IMR-90 (cell line): ENCODE measurements around the gene RNFT2. TPM values are rescaled to one million over a fixed set of nuclear protein-coding genes. Genes with fewer than 3 reads are reported as not detected.

Source experiments
- ATAC-seq: fragments of 200-7000 bp; cut with Tn5 transposase; 2 replicates; pipeline ENCODE4 v1.9.1; 2020; ENCODE audit warnings: low read depth, mild to moderate bottlenecking, moderate library complexity
- BruUV-seq: library from RNA; stranded (reverse); fragments of 400-500 nt; replicated peaks from 2 replicates; lab custom pipeline; 2021; lab: Mats Ljungman, UMichigan
- CTCF ChIA-PET: fragments of 300-600 bp; formaldehyde crosslinking; extraction: SDS; loops from one replicate; lab custom pipeline; 2021; ENCODE audit warnings: antibody characterized with exemption; lab: Yijun Ruan, JAX
- POLR2A ChIA-PET: fragments of 300-600 bp; sonication (Branson Sonifier 250); formaldehyde crosslinking; loops from one replicate; lab custom pipeline; 2022; ENCODE audit warnings: antibody characterized with exemption; ENCODE audit not compliant: unreplicated experiment; lab: Charles Lee
- DNase-seq: peaks from one replicate; pipeline ENCODE4 v3.0.0; 2013
- H2AFZ ChIP-seq: replicated peaks from 2 replicates; pipeline ENCODE3; 2013; ENCODE audit warnings: low read length, mild to moderate bottlenecking; ENCODE audit not compliant: poor library complexity
- H2AK5ac ChIP-seq: 2 replicates; pipeline ENCODE4 v1.6.1; 2013; ENCODE audit warnings: low read depth, low read length, inconsistent platforms
- H2AK9ac ChIP-seq: replicated peaks from 2 replicates; pipeline ENCODE3; 2013; ENCODE audit warnings: mild to moderate bottlenecking, low read depth, low read length, moderate library complexity; ENCODE audit not compliant: poor library complexity
- H2BK120ac ChIP-seq: 2 replicates; pipeline ENCODE4 v1.6.1; 2013; ENCODE audit warnings: low read depth, low read length, inconsistent platforms
- H2BK15ac ChIP-seq: 3 replicates; pipeline ENCODE4 v1.6.1; 2013; ENCODE audit warnings: low read depth, low read length, inconsistent platforms
- H2BK20ac ChIP-seq: 2 replicates; pipeline ENCODE4 v1.6.1; 2013; ENCODE audit warnings: low read depth, mild to moderate bottlenecking, inconsistent platforms, low read length, moderate library complexity
- H2BK5ac ChIP-seq: 2 replicates; pipeline ENCODE4 v1.6.1; 2013; ENCODE audit warnings: mild to moderate bottlenecking, low read depth, low read length, inconsistent platforms; ENCODE audit not compliant: poor library complexity, severe bottlenecking
- H3K14ac ChIP-seq: replicated peaks from 2 replicates; pipeline ENCODE4 v1.6.1; 2013; ENCODE audit warnings: low read depth, low read length, inconsistent platforms
- H3K18ac ChIP-seq: 2 replicates; pipeline ENCODE4 v1.6.1; 2013; ENCODE audit warnings: low read depth, low read length, control low read depth
- H3K23ac ChIP-seq: 2 replicates; pipeline ENCODE4 v1.6.1; 2013; ENCODE audit warnings: low read depth, low read length, inconsistent platforms
- H3K27ac ChIP-seq: 2 replicates; pipeline ENCODE4 v1.5.1; 2013; ENCODE audit warnings: mild to moderate bottlenecking, control low read depth, low read length; ENCODE audit not compliant: insufficient read depth
- H3K27me3 ChIP-seq: 2 replicates; pipeline ENCODE4 v1.6.1; 2013; ENCODE audit warnings: low read length; ENCODE audit not compliant: control insufficient read depth, insufficient read depth
- H3K36me3 ChIP-seq: 2 replicates; pipeline ENCODE4 v1.6.1; 2013; ENCODE audit warnings: low read length, mixed read lengths; ENCODE audit not compliant: control insufficient read depth, insufficient read depth
- H3K4ac ChIP-seq: 2 replicates; pipeline ENCODE4 v1.6.1; 2013; ENCODE audit warnings: low read depth, low read length, inconsistent platforms
- H3K4me1 ChIP-seq: 2 replicates; pipeline ENCODE4 v1.6.1; 2013; ENCODE audit warnings: low read length, mixed read lengths; ENCODE audit not compliant: control insufficient read depth, insufficient read depth
- H3K4me2 ChIP-seq: 2 replicates; pipeline ENCODE4 v1.6.1; 2013; ENCODE audit warnings: low read depth, mild to moderate bottlenecking, control low read depth, low read length, moderate library complexity
- H3K4me3 ChIP-seq: 2 replicates; pipeline ENCODE4 v1.5.1; 2013; ENCODE audit warnings: low read depth, mild to moderate bottlenecking, control low read depth, low read length, moderate library complexity; ENCODE audit not compliant: insufficient read depth
- H3K56ac ChIP-seq: 2 replicates; pipeline ENCODE4 v1.6.1; 2013; ENCODE audit warnings: low read length, inconsistent platforms; ENCODE audit not compliant: insufficient read depth; ENCODE audit errors: extremely low read depth
- H3K79me1 ChIP-seq, 2 experiments: 2 replicates each; pipeline ENCODE4 v1.6.1; 2013; ENCODE audit warnings: low read length in 2 of 2, inconsistent platforms in 1 of 2, low read depth in 1 of 2
- H3K9ac ChIP-seq: 2 replicates; pipeline ENCODE4 v1.6.1; 2013; ENCODE audit warnings: low read depth, low read length, control low read depth
- H3K9me1 ChIP-seq: 2 replicates; pipeline ENCODE4 v1.6.1; 2013; ENCODE audit warnings: low read length, inconsistent platforms; ENCODE audit not compliant: insufficient read depth
- H3K9me3 ChIP-seq: 2 replicates; pipeline ENCODE4 v1.6.1; 2013; ENCODE audit warnings: low read length; ENCODE audit not compliant: control insufficient read depth, insufficient read depth
- H4K20me1 ChIP-seq: 2 replicates; pipeline ENCODE4 v1.6.1; 2013; ENCODE audit warnings: low read length, inconsistent platforms; ENCODE audit not compliant: insufficient read depth
- H4K5ac ChIP-seq: 2 replicates; pipeline ENCODE4 v1.6.1; 2013; ENCODE audit warnings: mild to moderate bottlenecking, low read depth, low read length, control low read depth
- H4K8ac ChIP-seq, 2 experiments: 2 replicates each; pipeline ENCODE4 v1.6.1; 2013; ENCODE audit warnings: low read depth in 2 of 2, low read length in 2 of 2, control low read depth in 1 of 2, inconsistent platforms in 1 of 2
- H4K91ac ChIP-seq: 2 replicates; pipeline ENCODE4 v1.6.1; 2013; ENCODE audit warnings: low read depth, low read length, inconsistent platforms; ENCODE audit not compliant: insufficient read depth
- BHLHE40 ChIP-seq: fragments of 150-350 bp; IDR thresholded peaks from 2 replicates; pipeline ENCODE4 v1.6.1; 2016; ENCODE audit warnings: mild to moderate bottlenecking, low read depth, low read length
- CEBPB ChIP-seq: IDR thresholded peaks from 2 replicates; pipeline ENCODE4 v1.6.1; 2012; ENCODE audit warnings: low read depth, low read length, improper control_type of control experiment
- CHD1 ChIP-seq: IDR thresholded peaks from 2 replicates; pipeline ENCODE4 v1.6.1; 2012; ENCODE audit warnings: low read depth, low read length, improper control_type of control experiment
- FOS ChIP-seq: fragments of 150-350 bp; IDR thresholded peaks from 2 replicates; pipeline ENCODE4 v1.6.1; 2016; ENCODE audit warnings: low read depth, low read length
- MAZ ChIP-seq: IDR thresholded peaks from 2 replicates; pipeline ENCODE4 v1.6.1; 2012; ENCODE audit warnings: low read depth, mild to moderate bottlenecking, low read length, improper control_type of control experiment, moderate library complexity, borderline replicate concordance
- MXI1 ChIP-seq: IDR thresholded peaks from 2 replicates; pipeline ENCODE4 v1.6.1; 2012; ENCODE audit warnings: low read depth, mild to moderate bottlenecking, low read length, moderate library complexity, borderline replicate concordance
- NFE2L2 ChIP-seq: fragments of 150-350 bp; IDR thresholded peaks from 2 replicates; pipeline ENCODE4 v1.6.1; 2016; ENCODE audit warnings: low read depth, mild to moderate bottlenecking, low read length
- POLR2A ChIP-seq: IDR thresholded peaks from 2 replicates; pipeline ENCODE4 v1.6.1; 2012; ENCODE audit warnings: mild to moderate bottlenecking, low read depth, low read length
- RAD21 ChIP-seq: IDR thresholded peaks from 2 replicates; pipeline ENCODE4 v1.6.1; 2012; ENCODE audit warnings: low read length, improper control_type of control experiment
- RFX5 ChIP-seq: IDR thresholded peaks from 2 replicates; pipeline ENCODE4 v1.8.0; 2012; ENCODE audit warnings: low read depth, mild to moderate bottlenecking, low read length, moderate library complexity
- SMC3 ChIP-seq: fragments of 150-350 bp; IDR thresholded peaks from 2 replicates; pipeline ENCODE4 v1.6.1; 2016; ENCODE audit warnings: low read depth, mild to moderate bottlenecking, antibody characterized with exemption, low read length, moderate library complexity
- WGBS, 2 experiments: methylation state at CpG; one replicate each; pipeline versions ENCODE4 v1.1.5 to v1.1.7; 2013; ENCODE audit warnings: missing lambda C conversion rate in 2 of 2; ENCODE audit not compliant: insufficient read length in 1 of 2; ENCODE audit errors: extremely low coverage in 2 of 2; 5-methylcytosine and 5-hydroxymethylcytosine counted together
- dilution Hi-C: fragments of 300-500 bp; cut with HindIII; formaldehyde crosslinking; loops from one replicate; pipeline ENCODE4 v1.14.3; 2018; ENCODE audit warnings: low sequenced_read_pairs; ENCODE audit not compliant: unreplicated experiment
- in situ Hi-C: fragments of 300-500 bp; cut with MboI; formaldehyde crosslinking; loops from 3 replicates; pipeline ENCODE4 v1.14.3; 2019; ENCODE audit warnings: low sequenced_read_pairs, inconsistent platforms, mixed read lengths
- intact Hi-C: fragments of 100-400 bp; cut with micrococcal nuclease; formaldehyde crosslinking; loops from 2 replicates; pipeline ENCODE4 v1.10.0; 2022
- polyA plus RNA-seq, 3 experiments: library from polyadenylated mRNA; depleted of rRNA; stranded (reverse); fragments of >200 nt; gene quantifications; 2 replicates each; pipeline ENCODE4 v1.2.3, GENCODE V29; 2012; ENCODE audit warnings: low replicate concordance in 1 of 3
- total RNA-seq: library from RNA; depleted of rRNA; stranded (reverse); fragments of >200 nt; gene quantifications from 2 replicates; pipeline ENCODE4 v1.2.3, GENCODE V29; 2012
- TF ChIP-seq, protein P1 (sequence below): conservative IDR thresholded peaks from 2 replicates; pipeline ENCODE4 v1.5.1; 2012; ENCODE audit warnings: mild to moderate bottlenecking, low read depth, low read length, improper control_type of control experiment
- TF ChIP-seq, protein P2 (sequence below): fragments of 150-350 bp; IDR thresholded peaks from 2 replicates; pipeline ENCODE4 v1.6.1; 2016; ENCODE audit warnings: low read depth, mild to moderate bottlenecking, low read length, moderate library complexity, borderline replicate concordance
- TF ChIP-seq, protein P3 (sequence below): fragments of 150-350 bp; IDR thresholded peaks from 2 replicates; pipeline ENCODE4 v1.6.1; 2017; ENCODE audit warnings: mild to moderate bottlenecking, antibody characterized with exemption, low read length, low read depth

Gene RNFT2
- total and polyA plus RNA-seq, 2 of the 4 experiments (the other 2 are of a cell fraction) = 1.6 to 2.3 TPM

DNA sequence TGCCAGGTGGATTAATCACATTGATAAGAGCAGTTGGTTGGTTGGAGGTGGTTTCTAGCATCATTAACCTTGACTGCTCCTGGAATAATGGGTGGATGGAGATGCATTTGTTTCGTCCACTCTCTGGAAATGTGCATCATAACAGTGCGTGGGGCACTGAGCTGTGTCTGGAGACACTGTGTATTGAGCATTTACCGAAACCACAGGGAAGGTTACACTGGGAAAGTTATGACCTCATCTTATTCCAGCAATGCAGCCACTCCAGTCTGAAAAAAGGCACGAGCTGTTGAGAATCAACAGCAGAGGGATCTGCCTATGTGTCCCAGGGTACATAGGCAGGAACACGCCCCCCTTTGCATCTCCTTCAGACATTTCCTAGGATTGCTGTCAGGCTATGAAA lies 27.2 kb downstream of the RNFT2 start:
- ChIA-PET CTCF (interaction anchor here (0.6 kb wide), 1 partner anchor 34 kb away, joined by 3 read pairs; no protein-coding TSS in a partner anchor), POLR2A (no interaction called here)
- in situ Hi-C loops (no loop called here), intact Hi-C loops (no loop called here), dilution Hi-C loops (no loop called here)
- TF ChIP-seq, protein P1, sequence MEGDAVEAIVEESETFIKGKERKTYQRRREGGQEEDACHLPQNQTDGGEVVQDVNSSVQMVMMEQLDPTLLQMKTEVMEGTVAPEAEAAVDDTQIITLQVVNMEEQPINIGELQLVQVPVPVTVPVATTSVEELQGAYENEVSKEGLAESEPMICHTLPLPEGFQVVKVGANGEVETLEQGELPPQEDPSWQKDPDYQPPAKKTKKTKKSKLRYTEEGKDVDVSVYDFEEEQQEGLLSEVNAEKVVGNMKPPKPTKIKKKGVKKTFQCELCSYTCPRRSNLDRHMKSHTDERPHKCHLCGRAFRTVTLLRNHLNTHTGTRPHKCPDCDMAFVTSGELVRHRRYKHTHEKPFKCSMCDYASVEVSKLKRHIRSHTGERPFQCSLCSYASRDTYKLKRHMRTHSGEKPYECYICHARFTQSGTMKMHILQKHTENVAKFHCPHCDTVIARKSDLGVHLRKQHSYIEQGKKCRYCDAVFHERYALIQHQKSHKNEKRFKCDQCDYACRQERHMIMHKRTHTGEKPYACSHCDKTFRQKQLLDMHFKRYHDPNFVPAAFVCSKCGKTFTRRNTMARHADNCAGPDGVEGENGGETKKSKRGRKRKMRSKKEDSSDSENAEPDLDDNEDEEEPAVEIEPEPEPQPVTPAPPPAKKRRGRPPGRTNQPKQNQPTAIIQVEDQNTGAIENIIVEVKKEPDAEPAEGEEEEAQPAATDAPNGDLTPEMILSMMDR = no peak
- TF ChIP-seq, protein P2, sequence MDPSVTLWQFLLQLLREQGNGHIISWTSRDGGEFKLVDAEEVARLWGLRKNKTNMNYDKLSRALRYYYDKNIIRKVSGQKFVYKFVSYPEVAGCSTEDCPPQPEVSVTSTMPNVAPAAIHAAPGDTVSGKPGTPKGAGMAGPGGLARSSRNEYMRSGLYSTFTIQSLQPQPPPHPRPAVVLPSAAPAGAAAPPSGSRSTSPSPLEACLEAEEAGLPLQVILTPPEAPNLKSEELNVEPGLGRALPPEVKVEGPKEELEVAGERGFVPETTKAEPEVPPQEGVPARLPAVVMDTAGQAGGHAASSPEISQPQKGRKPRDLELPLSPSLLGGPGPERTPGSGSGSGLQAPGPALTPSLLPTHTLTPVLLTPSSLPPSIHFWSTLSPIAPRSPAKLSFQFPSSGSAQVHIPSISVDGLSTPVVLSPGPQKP = no peak
- TF ChIP-seq MAZ (no peak), CEBPB (no peak), SMC3 (no peak), NFE2L2 (no peak), FOS (no peak), BHLHE40 (no peak), MXI1 (no peak), POLR2A (no peak), RAD21 (no peak), CHD1 (no peak), RFX5 (no peak)
- TF ChIP-seq, protein P3, sequence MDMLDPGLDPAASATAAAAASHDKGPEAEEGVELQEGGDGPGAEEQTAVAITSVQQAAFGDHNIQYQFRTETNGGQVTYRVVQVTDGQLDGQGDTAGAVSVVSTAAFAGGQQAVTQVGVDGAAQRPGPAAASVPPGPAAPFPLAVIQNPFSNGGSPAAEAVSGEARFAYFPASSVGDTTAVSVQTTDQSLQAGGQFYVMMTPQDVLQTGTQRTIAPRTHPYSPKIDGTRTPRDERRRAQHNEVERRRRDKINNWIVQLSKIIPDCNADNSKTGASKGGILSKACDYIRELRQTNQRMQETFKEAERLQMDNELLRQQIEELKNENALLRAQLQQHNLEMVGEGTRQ = no peak
- H3K9ac ChIP-seq = no peak overlapping the region
- no peak overlapping the region for H4K5ac ChIP-seq
- WGBS, 2 experiments = 67% methylated on average over 1 of the region's 5 CpGs; no CpG with 5 or more reads in 1 of the 2 experiments
- no peak overlapping the region for H4K8ac ChIP-seq
- no peak overlapping the region for H2AFZ ChIP-seq
- no peaks in the 10 kb centered on the region for H4K20me1 ChIP-seq
- no peak for DNase-seq
- no peak for ATAC-seq
- no peak overlapping the region for H2AK9ac ChIP-seq
- no peak overlapping the region for H2BK15ac ChIP-seq
- H3K23ac ChIP-seq = no peak overlapping the region
- no peaks in the 10 kb centered on the region for H3K36me3 ChIP-seq
- H3K4ac ChIP-seq = no peak overlapping the region
- H3K4me2 ChIP-seq = no peak overlapping the region
- no peaks in the 10 kb centered on the region for H3K4me1 ChIP-seq
- no peak overlapping the region for H3K56ac ChIP-seq
- H3K4me3 ChIP-seq = no peak overlapping the region
- H2BK120ac ChIP-seq = no peak overlapping the region
- no peak overlapping the region for H2AK5ac ChIP-seq
- no peak overlapping the region for H3K27ac ChIP-seq
- no peak overlapping the region for H4K91ac ChIP-seq
- H2BK5ac ChIP-seq = no peak overlapping the region
- H3K14ac ChIP-seq = no peak overlapping the region
- no peaks in the 10 kb centered on the region for H3K27me3 ChIP-seq
- H3K9me1 ChIP-seq = no peaks in the 10 kb centered on the region
- no peak overlapping the region for H2BK20ac ChIP-seq
- no peaks in the 10 kb centered on the region for H3K79me1 ChIP-seq
- H3K9me3 ChIP-seq = no peaks in the 10 kb centered on the region
- H3K18ac ChIP-seq = no peak overlapping the region
- no TSS peak for BruUV-seq
